HS-5 (cell line): Measurements from ENCODE around the gene LAX1.
A peak's percentile ranks its signal among the peaks of the same experiment; 100 is the strongest.
"Not testable (repeated sequence)": the region's sequence is repeated elsewhere in the genome, so short reads cannot be mapped to it uniquely, and the experiment has no call there.

ENCODE experiments used
- DNase-seq: peaks from one replicate; pipeline ENCODE4 v3.0.0-alpha.2; 2012; ENCODE audit warnings: low read depth

The LAX1 gene

DNA sequence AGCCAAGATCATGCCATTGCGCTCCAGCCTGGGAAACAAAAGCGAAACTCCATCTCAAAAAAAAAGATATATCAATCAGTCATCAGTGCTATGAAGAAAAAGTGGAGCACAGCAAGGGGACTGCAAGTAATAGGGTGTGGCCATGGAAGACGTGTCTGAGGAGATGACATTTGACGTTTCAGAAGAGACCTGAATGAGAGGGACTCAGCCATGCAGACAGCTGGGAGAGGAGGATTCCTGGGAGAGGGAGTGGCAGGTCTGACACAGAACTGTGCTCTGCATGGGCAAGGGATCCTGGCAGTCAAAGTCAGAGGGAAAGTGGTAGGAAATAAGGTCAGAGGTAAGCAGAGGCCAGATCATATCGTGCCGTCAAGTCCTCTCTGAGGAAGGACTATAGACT is 3.3 kb downstream of the LAX1 start:
- no peak for DNase-seq

DNA sequence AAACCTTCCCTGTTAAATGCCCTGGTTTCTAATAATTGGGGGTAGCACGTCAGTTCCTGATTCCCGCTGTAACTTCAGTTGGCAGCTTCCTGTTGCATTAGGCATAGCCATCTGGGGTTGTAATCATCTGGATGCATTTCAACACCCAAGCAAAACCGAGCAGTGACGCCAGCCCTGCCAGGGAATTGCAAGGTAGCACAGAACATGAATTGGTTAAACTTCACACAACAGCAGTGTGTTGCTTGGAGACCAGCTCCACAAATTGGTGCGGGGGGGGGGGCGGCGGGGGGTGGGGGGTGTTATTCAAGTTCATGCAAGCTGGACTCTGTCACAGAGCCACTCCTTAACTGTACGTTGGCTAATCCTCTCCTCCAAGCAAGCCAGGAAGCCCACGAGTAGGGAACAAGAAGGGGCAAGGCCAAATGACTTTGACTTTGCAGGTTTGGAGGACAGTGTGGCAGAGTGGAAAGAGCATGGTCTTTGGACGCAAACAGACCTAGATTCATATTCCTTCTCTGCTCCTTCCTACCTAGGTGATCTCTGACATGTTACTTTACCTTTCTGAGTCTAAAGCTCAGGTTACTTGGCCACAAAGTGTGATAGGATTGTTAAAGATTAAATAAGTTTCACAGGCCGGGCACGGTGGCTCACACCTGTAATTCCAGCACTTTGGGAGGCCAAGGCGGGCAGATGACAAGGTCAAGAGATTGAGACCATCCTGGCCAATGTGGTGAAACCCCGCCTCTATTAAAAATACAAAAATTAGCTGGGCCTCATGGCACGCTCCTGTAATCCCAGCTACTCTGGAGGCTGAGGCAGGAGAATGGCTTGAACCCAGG is 4.7 kb downstream of the LAX1 start:
- peak; percentile 69 for DNase-seq

DNA sequence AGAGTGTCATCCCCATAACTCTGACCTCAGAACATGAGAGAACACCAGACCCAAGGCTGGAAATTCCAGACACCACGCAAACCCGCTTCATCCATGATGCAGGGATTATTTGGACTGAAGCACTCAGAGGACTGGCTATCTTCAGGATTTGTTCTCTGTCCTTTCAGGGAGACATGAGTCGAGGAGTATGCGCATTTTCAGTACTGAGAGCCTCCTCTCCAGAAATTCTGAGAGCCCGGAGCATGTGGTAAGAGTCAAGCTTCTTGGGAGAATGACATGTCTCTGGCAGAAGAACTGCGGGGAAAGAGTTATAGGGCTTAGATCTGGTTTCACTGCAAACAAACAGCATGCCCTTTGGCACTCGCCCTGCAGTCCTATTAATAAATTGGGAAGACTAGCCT is 6.9 kb downstream of the LAX1 start:
- no peak for DNase-seq

DNA sequence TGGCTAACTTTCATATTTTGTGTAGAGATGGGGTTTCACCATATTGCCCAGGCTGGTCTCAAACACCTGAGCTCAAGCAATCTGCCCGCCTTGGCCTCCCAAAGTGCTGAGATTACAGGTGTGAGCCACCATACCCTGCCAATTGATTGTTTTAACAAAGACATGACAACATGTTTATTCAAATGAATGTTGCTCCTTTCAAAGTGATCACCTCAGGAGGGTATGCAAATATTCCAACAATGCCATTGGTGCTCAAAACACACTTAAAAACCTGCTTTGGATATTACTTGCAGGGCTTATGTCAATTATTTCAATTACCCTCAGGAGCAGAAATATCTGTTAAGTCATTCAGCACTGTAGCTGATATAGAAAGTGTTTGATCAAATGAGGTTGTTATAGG is 7.9 kb downstream of the LAX1 start:
- DNase-seq: no peak

DNA sequence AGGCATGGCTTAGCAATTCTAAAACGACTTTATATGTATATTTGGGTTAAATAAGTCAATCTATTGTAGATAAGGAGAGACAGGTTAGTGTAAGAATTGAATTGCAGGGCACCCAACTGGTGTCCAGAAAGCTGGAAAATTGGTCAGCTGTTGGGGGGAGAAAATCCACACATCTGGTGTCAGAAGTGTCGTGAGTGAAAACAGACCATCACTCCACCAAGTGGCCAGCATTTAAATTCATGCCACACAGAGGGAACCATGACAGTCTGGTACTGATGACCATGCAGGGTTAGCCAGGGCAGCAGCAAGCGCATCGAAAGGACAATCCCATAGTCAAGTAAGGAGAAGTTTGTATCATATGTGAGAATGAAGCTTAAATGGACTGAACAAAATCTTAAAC is 11.7 kb downstream of the LAX1 start:
- DNase-seq: no peak

DNA sequence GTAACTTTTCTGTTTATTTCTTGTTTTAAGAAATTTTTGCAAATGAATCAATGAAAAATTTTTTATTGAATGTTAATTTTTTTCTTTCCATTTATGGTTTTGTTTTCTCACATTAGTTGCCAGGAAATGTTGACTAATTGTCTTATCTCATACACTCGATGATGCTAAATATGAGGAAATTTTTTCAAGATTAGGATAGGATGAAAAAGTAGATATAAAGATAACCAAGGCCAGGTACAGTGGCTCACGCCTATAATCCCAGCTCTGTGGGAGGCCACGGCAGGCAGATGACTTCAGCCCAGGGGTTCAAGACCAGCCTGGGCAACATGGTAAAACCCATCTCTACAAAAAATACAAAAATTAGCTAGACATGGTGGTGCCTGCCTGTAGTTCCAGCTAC is 12.6 kb downstream of the LAX1 start:
- no peak for DNase-seq

DNA sequence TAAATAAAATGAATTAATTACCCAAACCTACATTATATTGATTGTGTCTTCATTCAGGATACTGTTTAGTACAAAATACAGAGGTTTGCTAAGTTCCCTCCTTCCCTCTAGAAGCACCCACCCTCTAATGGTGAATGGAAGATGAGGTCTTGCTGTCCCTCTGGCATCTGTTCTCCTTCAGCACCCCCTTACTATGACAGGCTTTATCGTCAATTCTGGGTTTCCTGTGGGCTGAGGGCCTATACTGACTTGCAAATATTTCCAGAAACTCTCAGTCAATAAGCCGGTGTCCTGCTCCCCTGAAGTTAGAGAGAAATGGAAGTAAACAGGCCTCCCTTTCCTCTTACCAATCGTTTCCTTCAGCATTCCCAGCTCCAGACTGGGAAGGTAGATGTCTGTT is 13.2 kb downstream of the LAX1 start:
- no peak for DNase-seq

DNA sequence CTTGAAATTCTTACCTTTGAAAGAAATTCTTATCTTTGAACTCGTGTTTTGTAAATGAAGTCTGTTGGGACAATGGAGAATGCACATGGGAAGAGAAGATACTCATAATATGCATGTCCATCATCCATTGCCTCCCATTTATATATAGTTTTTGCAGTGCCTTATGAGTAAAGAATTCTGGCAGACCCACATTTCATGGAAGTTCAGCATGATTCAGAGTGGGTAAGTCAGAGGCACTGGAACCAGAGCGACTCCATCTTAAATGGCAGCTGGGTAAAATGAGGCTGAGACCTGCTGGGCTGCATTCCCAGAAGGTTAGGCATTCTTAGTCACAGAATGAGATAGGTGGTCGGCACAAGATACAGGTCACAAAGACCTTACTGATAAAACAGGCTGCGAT is 13.8 kb downstream of the LAX1 start:
- no peak for DNase-seq

DNA sequence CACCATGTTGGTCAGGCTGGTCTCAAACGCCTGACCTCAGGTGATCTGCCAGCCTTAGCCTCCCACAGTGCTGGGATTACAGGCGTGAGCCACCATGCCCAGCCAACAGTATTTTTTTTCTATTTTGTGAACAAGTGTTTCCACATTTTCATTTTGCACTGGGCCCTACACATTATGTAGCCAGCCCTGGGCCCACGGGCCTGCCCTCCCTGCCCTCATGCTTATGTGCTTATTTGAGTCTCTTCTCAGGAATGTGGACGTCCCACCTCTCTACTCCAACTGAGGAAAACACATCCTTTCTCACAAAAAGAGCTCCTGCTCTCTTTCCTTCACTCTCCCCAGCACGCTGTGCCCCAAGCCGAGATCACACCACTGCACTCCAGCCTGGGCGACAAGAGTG is 17.0 kb downstream of the LAX1 start:
- DNase-seq: no peak

DNA sequence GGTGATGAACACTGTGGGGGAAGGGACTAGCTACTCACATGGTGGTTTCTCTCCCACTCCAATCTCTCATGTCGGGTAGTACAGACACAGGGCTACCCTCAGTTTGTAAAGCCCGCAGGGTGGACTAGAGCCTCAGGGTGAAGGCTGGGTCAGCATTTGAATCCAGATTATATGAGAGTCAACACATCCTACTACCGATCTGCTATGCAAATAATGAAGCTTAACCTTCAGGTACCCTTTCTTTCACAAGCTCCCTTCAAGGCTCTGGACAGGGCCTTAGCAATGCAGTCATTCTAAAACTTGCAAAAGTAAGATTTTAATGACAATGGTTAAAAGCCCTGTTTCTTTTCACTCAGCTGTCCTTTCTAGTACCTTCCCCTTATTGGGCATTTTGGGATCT is 25.0 kb downstream of the LAX1 start:
- DNase-seq: no peak

DNA sequence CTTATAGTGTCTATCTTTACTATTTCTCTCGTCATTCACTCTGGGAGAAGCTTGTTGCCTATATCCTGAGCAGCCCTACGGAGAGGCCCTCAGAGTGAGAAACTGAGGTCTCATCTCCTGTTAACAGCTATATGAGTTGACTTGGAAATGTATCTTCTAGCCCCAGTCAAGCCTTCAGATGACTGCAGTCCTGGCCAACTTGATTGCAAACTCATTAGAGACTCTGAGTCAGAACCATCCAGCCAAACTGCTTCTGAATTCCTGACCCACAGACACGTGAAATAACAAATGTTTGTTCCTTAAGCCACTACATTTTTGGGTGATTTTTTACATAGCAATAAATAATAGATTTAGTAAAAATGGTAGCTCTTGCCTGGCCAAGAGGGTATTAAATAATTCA is 26.5 kb downstream of the LAX1 start:
- DNase-seq: no peak

DNA sequence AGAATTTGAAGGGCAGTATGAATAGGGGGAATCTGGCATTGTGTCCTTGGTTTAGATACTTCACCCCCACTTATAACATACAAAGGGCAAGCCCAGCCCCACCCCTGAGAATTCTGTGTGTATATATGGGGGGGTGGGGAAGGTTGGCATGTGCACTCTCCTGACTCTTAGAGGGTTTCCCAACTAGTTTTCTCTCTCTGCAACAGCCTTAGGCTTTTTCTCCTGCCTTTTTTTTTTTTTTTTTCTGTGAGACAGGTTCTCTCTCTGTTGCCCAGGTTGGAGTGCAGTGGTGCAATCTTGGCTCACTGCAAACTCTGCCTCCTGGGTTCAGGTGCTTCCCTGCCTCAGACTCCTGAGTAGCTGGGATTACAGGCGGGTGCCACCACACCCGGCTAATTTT is 27.5 kb downstream of the LAX1 start:
- no peak for DNase-seq

DNA sequence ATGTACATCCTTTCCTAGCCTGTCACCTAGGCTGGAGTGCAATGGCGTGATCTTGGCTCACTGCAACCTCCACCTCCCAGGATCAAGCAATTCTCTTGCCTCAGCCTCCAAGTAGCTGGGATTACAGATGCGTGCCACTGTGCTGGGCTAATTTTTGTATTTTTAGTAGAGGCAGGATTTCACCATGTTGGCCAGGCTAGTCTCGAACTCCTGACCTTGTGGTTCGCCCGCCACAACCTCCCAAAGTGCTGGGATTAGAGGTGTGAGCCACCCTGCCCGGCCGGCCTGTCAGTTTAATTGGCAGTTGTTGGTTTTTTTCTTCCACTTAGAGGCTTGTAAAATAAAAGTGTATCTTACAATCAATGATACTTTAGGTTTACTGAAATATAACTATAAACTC is 28.6 kb downstream of the LAX1 start:
- DNase-seq: not testable (repeated sequence)

DNA sequence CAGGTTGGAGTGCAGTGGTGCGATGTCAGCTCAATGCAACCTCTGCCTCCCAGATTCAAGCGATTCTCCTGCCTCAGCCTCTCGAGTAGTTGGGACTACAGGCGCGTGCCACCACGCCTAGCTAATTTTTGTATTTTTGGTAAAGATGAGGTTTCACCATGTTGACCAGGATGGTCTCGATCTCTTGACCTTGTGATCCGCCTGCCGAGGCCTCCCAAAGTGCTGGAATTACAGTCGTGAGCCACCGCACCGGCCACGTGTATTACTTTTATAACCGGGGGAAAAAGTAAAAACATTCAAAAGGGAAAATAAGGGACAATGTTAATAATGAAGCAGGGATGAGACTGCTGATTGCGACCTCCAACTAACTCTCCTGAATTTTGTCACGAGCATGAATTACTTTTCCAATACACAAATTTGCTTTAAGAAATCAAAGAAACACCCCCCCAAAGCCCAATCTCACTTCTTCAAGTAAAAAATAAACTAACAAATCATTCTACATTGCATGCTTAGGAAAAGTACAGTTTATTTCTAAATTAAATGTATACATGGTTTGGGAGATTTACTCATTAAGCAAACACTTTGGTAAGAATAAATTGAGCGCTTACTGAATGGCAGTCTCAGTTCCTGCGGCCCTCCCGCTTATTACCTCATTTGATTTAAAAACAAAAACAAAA is 29.9 kb downstream of the LAX1 start:
- no peak for DNase-seq

DNA sequence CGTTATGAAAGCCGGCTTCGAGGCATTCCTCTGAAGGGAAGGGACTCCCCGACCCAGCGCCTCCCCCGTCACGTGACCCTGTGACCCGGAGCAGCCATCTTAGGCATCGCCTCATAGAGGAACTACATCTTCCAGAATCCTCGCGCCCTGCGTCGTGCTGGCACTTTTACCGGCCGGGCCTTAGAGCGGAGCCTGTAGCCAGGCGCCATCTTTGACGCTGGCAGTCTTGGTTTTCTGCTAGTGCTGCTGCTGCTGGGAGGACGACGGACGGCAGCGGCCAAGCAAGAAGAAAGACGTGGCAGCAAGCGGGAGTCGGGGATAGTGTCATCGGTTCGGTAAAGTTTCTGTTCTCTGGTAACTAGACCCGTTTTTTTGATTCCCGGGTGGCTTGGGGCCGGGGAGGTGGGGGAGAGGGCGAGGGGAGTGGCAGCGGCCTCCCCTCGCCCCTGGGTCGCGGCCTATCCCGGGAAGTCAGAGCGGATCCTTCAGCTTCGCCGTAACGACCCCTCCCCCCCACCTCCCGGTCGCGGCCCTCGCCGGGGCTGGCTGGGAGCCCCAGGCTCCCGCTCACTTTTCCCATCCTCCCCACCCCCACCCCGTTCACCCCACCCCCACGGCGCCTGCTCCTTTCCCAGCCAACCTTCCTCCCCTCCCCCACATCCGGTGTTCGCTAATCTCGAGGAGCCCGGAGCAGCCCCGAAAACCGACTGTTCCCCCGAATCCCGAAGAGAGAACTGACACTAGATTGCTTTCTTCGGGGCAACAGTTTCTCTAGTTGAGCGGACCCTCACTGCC is 30.7 kb downstream of the LAX1 start, which contains the start of the genes ZBED6 and ZC3H11A:
TSS of gene ZBED6 (plus strand) at position 183 of the 795 bp plus-strand sequence. CDS start 1,900 bp downstream, outside the sequence.
TSS of gene ZC3H11A (plus strand) at position 183 of the 795 bp plus-strand sequence. CDS start 21,448 bp downstream, outside the sequence.
- peak; percentile 93 for DNase-seq

DNA sequence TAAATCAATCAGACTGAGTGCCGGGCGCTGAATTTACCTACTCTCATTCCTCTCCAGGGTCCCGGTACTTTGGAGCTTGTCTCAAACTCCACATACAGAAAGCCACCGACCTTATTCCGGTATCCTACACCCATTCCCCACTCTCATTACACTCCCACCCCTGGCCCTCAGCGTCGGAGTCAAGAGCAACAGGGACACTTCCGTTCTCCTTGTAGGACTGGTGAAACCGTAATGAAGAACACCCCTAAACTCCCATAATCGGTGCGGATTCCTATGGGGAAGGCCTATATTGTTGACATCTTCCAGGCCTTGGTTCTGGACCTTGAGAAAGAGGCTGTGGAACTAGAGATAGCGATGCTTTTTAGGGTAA is 31.2 kb downstream of the LAX1 start:
- DNase-seq: no peak

DNA sequence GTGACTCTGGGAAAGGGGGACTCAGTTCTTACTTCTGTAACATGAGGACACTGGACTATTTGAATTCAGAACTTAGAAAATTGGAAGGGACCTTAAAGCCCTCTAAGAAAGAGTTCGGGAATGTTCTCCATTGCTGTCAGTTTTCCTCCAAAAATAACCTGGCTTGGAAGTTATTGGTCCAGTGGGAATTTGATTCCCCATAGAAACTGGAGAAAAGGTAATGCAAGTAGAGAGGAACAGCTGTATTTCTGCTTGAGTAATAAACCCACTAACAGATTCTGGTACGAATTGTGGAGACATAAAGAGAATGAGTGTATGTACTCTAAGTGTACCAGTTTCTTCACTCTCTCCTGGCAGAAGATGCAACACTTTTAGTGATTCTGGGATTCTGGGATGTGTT is 32.2 kb downstream of the LAX1 start:
- DNase-seq: no peak

DNA sequence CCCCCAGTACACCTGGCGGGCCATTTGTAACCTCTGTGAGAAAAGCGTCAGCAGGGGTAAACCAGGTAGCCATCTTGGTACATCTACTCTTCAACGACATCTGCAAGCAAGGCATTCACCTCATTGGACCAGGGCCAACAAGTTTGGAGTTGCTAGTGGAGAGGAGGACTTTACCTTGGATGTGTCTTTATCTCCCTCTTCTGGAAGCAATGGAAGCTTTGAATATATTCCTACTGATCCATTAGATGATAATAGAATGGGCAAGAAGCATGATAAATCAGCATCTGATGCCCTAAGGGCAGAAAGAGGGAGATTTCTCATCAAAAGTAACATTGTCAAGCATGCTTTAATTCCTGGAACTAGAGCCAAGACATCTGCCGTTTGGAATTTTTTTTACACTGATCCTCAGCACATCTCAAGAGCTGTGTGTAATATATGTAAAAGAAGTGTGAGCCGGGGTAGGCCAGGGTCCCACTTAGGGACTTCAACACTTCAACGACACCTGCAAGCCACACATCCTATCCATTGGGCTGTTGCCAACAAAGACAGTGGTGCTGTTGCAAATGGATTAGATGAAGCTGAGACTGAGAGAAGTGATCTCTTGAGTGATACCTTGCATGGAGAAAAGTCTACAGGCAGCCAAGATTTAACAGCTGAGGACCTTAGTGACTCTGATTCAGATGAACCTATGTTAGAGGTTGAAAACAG is 33.1 kb downstream of the LAX1 start:
- no peak for DNase-seq

DNA sequence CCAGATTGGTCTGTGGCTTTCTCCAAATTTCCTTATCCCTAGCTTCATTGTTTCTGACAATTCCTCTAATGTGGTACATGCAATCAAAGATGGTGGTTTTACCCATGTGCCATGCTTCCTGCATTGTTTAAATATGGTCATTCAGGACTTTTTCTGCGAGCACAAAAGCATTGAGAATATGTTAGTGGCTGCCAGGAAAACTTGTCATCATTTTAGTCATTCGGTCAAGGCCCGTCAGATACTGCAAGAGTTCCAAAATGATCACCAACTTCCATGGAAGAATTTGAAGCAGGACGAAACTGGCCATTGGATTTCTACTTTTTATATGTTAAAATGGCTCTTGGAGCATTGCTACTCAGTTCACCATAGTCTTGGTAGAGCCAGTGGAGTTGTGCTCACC is 34.2 kb downstream of the LAX1 start:
- DNase-seq: no peak

DNA sequence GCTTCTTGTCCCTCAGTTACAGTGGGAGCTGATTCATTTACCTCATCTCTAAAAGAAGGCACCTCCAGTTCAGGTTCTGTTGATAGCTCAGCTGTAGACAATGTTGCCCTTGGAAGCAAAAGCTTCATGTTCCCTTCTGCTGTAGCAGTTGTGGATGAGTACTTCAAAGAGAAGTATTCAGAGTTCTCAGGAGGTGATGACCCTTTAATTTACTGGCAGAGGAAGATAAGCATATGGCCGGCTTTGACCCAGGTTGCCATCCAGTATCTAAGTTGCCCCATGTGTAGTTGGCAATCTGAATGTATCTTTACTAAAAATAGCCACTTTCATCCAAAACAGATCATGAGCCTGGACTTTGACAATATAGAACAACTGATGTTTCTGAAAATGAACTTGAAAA is 35.0 kb downstream of the LAX1 start:
- no peak for DNase-seq

DNA sequence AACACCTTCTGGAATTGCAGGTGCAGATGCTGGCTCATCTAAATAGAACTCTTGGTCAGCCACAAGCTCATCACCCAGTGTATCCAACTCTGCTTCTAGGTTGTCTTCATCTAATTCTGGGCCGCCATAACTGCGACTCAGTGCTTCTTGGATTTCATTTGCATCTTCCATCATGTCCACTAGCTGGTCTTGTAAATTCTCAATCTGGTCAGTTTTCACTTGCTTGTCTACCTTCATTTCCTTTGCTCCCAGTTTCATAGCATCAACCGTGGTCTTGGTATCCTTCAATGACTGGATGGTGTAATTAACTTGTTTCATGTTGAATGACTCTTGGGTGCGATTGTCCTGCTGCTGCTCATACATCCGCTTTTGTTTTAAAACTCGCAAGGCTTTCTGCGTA is 40.7 kb downstream of the LAX1 start:
- no peak for DNase-seq

DNA sequence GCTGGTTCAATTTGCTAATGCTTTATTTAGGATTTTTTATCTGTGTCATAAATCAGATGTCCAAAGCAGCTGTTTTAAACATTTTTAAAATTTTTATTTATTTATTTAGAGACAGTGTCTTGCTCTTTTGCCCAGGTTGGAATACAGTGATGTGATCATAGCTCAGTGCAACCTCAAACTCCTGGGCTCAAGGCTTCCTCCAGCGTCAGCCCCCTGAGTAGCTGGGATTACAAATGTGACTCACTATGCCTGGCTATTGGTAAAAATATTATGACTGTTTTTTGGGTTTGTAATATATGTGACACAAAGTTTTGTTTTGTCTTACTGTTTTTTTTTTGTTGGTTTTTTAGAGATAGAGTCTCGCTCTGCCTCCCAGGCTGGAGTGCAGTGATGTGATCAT is 42.2 kb downstream of the LAX1 start:
- peak; percentile 60 for DNase-seq
